Calu3 (cell line): ENCODE results near the gene PEX19. TPM values are rescaled to one million over a fixed set of nuclear protein-coding genes. Genes with fewer than 3 reads are reported as not detected.

ENCODE experiments used
- BruUV-seq: library from RNA; stranded (reverse); fragments of 400-500 nt; replicated peaks from 2 replicates; lab custom pipeline; 2021; lab: Mats Ljungman, UMichigan
- CTCF ChIA-PET: fragments of 300-600 bp; sonication (Branson Sonifier 250); formaldehyde crosslinking; loops from one replicate; lab custom pipeline; 2022; ENCODE audit warnings: antibody characterized with exemption; lab: Charles Lee
- DNase-seq: peaks from one replicate; pipeline ENCODE4 v3.0.0; 2022
- H3K27ac Mint-ChIP-seq: one replicate; pipeline ENCODE4 v1.8.0; 2022; ENCODE audit warnings: mixed read lengths; ENCODE audit not compliant: unreplicated experiment
- H3K27me3 Mint-ChIP-seq: one replicate; pipeline ENCODE4 v1.8.0; 2022; ENCODE audit warnings: mixed read lengths; ENCODE audit not compliant: unreplicated experiment
- H3K36me3 Mint-ChIP-seq: one replicate; pipeline ENCODE4 v1.8.0; 2022; ENCODE audit warnings: mild to moderate bottlenecking, moderate library complexity, mixed read lengths; ENCODE audit not compliant: insufficient read depth, unreplicated experiment
- H3K4me1 Mint-ChIP-seq: one replicate; pipeline ENCODE4 v1.8.0; 2022; ENCODE audit warnings: mild to moderate bottlenecking, low read depth, mixed read lengths; ENCODE audit not compliant: unreplicated experiment
- H3K4me3 Mint-ChIP-seq: one replicate; pipeline ENCODE4 v1.8.0; 2022; ENCODE audit warnings: mild to moderate bottlenecking, low read depth, moderate library complexity, mixed read lengths; ENCODE audit not compliant: unreplicated experiment
- H3K9me3 Mint-ChIP-seq: one replicate; pipeline ENCODE4 v1.8.0; 2022; ENCODE audit warnings: low read depth, mixed read lengths; ENCODE audit not compliant: unreplicated experiment
- intact Hi-C: fragments of 100-400 bp; cut with micrococcal nuclease; formaldehyde crosslinking; loops from one replicate; pipeline ENCODE4 v1.10.0; 2022; ENCODE audit not compliant: unreplicated experiment
- total RNA-seq: library from RNA; stranded (reverse); gene quantifications from 2 replicates; pipeline ENCODE4 v1.2.3, GENCODE V29; 2022
- TF ChIP-seq, protein P1 (sequence below): fragments of 200-600 bp; IDR thresholded peaks from one replicate; pipeline ENCODE4 v1.8.0; 2022; ENCODE audit warnings: antibody characterized with exemption; ENCODE audit not compliant: unreplicated experiment

Gene PEX19
- total RNA-seq, 1 experiment from 2014 or later: 64.0 TPM

DNA sequence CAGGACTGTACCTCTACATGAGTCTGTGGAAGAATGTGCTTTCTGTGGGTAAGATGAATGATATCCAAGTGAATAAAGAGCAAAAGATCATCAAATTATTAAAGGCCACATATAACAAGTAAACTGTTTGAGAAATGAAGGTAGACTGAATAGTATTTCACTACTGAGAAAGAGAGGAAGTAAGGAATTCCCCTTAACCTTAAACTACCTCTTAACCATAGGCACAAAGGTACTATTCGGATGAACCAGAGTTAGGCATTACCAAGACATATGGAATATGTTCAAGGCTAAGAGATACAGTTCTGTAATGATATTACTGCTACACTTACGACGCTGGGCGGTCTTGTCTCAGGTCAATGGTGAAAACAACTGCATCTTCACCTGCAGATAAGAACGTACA, 48.1 kb downstream of the PEX19 start:
- Mint-ChIP-seq H3K9me3 (no peaks in the 10 kb centered on the region), H3K27me3 (no peaks in the 10 kb centered on the region), H3K4me1 (no peaks in the 10 kb centered on the region), H3K4me3 (no peak overlapping the region), H3K36me3 (no peaks in the 10 kb centered on the region), H3K27ac (no peak overlapping the region)
- no TSS peak for BruUV-seq
- DNase-seq: no peak
- CTCF ChIA-PET: no interaction called here
- TF ChIP-seq, protein P1, sequence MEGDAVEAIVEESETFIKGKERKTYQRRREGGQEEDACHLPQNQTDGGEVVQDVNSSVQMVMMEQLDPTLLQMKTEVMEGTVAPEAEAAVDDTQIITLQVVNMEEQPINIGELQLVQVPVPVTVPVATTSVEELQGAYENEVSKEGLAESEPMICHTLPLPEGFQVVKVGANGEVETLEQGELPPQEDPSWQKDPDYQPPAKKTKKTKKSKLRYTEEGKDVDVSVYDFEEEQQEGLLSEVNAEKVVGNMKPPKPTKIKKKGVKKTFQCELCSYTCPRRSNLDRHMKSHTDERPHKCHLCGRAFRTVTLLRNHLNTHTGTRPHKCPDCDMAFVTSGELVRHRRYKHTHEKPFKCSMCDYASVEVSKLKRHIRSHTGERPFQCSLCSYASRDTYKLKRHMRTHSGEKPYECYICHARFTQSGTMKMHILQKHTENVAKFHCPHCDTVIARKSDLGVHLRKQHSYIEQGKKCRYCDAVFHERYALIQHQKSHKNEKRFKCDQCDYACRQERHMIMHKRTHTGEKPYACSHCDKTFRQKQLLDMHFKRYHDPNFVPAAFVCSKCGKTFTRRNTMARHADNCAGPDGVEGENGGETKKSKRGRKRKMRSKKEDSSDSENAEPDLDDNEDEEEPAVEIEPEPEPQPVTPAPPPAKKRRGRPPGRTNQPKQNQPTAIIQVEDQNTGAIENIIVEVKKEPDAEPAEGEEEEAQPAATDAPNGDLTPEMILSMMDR: no peak
- intact Hi-C loops: no loop called here

DNA sequence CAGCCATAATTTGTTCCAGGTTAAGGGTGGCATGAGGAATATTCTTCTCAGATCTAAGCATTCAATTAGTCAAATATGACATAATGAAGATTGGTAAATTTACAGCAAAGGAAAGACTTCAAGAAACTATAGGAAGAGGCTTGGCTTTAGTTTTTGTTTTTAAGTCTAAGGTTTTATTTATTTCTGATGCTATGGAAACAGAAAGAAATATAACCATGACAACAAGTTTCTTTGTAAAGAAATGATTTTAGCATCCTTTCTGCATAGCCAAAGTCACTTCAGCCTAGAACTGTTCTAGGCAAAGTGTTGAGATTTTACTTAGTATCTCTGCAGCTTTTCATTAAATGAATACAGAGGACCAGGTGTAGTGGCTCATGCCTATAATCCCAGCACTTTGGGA, 52.0 kb downstream of the PEX19 start:
- no peaks in the 10 kb centered on the region for H3K9me3 Mint-ChIP-seq
- BruUV-seq: no TSS peak
- H3K27ac Mint-ChIP-seq: no peak overlapping the region
- no peak for DNase-seq
- H3K4me1 Mint-ChIP-seq: no peaks in the 10 kb centered on the region
- H3K4me3 Mint-ChIP-seq: no peak overlapping the region
- no peaks in the 10 kb centered on the region for H3K27me3 Mint-ChIP-seq
- CTCF ChIA-PET: interaction anchor here (1.5 kb wide), 1 partner anchor 19 kb away, joined by 4 read pairs; no protein-coding TSS in a partner anchor
- TF ChIP-seq, protein P1: no peak
- intact Hi-C loops: no loop called here
- peaks cover 22% of the 10 kb centered on the region for H3K36me3 Mint-ChIP-seq

DNA sequence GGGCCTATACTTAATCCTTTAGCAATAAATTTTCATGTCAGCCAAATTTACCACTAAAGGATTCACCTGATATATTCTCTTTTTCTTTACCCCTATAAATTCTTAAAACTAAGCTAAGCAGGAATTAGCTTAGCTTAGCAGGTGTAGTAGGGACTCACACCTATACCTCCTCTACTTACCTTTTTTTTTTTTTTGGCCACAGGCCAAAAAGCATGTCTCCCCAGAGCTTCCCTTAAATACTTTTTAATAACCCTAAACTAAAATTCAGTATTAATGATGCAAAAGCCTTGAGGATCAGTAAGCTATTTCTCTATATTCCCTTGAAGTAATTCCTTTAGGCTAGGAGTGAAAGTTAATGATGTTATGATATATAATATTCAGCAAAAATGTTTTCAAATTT, 56.5 kb downstream of the PEX19 start:
- BruUV-seq: no TSS peak
- no peaks in the 10 kb centered on the region for H3K9me3 Mint-ChIP-seq

DNA sequence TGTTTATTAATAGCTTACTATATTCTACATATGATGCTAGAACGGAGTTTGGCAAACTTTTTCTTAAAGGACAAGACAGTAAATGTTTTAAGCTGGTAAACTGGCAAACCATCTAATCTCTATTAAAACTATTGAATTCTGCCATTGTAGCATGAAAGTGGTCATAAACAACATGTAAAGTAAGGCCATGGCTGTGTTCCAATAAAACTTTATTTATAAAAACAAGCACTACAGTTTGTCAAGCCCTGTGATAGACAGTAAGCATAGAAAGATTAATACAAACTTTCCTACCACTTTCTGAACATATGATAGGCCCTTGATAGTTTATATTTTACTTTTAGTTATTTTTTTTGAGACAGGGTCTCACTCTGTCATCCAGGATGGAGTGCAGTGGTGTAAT, 57.4 kb downstream of the PEX19 start:
- no peak overlapping the region for H3K27ac Mint-ChIP-seq
- H3K4me3 Mint-ChIP-seq: no peak overlapping the region
- TF ChIP-seq, protein P1: no peak
- no peak for DNase-seq
- H3K36me3 Mint-ChIP-seq: peaks cover 22% of the 10 kb centered on the region
- no TSS peak for BruUV-seq
- intact Hi-C loops: no loop called here
- no peaks in the 10 kb centered on the region for H3K4me1 Mint-ChIP-seq
- H3K9me3 Mint-ChIP-seq: no peaks in the 10 kb centered on the region
- CTCF ChIA-PET: no interaction called here
- H3K27me3 Mint-ChIP-seq: no peaks in the 10 kb centered on the region

More for the DNA sequence above, 56.5 kb downstream of the PEX19 start:
- H3K4me3 Mint-ChIP-seq: no peak overlapping the region
- TF ChIP-seq, protein P1: no peak
- intact Hi-C loops: no loop called here
- H3K27me3 Mint-ChIP-seq: no peaks in the 10 kb centered on the region
- H3K4me1 Mint-ChIP-seq: no peaks in the 10 kb centered on the region
- CTCF ChIA-PET: interaction anchor here (0.6 to 1.8 kb wide), 4 partner anchors 8 to 763 kb away, joined by 3 to 7 read pairs (median 3); no protein-coding TSS in a partner anchor
- H3K36me3 Mint-ChIP-seq: peaks cover 22% of the 10 kb centered on the region
- DNase-seq: no peak
- H3K27ac Mint-ChIP-seq: no peak overlapping the region
